GM23248 (cell line): ENCODE measurements around the gene GALNT7.

ENCODE experiments used
- EZH2 ChIP-seq: fragments of 200-600 bp; sonication (generic); IDR thresholded peaks from 2 replicates; pipeline ENCODE4 v1.6.1; 2018; ENCODE audit warnings: antibody characterized with exemption, mild to moderate bottlenecking; ENCODE audit not compliant: insufficient read depth, poor library complexity, severe bottlenecking
- EZH2phosphoT487 ChIP-seq: fragments of 200-600 bp; sonication (generic); IDR thresholded peaks from 2 replicates; pipeline ENCODE4 v1.6.1; 2018; ENCODE audit warnings: antibody characterized with exemption, moderate library complexity, mild to moderate bottlenecking, low read depth; ENCODE audit not compliant: insufficient read depth

GRCh38 chr4:173281406-173282255 is 113.0 kb downstream of the GALNT7 start:
- TF ChIP-seq EZH2 (no peak), EZH2phosphoT487 (no peak)
